ENCODE data around the gene PGM1. TPM values are rescaled to one million over a fixed set of nuclear protein-coding genes. Genes with fewer than 3 reads are reported as not detected.

The PGM1 gene
- total RNA-seq, 1 donor from 2014 or later, result 77.3 TPM

DNA sequence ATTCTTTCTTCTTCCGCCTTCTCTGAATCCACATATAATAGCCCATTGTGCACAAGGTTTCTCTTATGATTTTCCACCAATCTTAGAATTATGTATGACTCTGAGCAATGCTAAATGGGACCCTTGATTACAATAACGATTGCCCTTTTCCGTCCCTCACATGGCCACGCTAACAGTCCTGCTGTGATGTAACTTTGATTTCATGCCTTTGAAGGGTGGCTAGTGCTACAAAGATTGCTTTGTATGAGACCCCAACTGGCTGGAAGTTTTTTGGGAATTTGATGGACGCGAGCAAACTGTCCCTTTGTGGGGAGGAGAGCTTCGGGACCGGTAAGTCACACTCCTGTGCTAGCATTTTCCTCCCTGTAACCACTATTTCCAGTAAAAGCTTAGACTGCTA lies 45.3 kb downstream of the PGM1 start:
- DNase-seq (ENCODE audit: low read depth), result no peak
- TF ChIP-seq, protein P1, sequence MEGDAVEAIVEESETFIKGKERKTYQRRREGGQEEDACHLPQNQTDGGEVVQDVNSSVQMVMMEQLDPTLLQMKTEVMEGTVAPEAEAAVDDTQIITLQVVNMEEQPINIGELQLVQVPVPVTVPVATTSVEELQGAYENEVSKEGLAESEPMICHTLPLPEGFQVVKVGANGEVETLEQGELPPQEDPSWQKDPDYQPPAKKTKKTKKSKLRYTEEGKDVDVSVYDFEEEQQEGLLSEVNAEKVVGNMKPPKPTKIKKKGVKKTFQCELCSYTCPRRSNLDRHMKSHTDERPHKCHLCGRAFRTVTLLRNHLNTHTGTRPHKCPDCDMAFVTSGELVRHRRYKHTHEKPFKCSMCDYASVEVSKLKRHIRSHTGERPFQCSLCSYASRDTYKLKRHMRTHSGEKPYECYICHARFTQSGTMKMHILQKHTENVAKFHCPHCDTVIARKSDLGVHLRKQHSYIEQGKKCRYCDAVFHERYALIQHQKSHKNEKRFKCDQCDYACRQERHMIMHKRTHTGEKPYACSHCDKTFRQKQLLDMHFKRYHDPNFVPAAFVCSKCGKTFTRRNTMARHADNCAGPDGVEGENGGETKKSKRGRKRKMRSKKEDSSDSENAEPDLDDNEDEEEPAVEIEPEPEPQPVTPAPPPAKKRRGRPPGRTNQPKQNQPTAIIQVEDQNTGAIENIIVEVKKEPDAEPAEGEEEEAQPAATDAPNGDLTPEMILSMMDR (conservative IDR thresholded peaks at IDR 0.05; ENCODE audit: low read depth, low read length), result no peak
- no peak overlapping the region for H3K4me3 ChIP-seq (ENCODE audit: low read depth, low read length)

DNA sequence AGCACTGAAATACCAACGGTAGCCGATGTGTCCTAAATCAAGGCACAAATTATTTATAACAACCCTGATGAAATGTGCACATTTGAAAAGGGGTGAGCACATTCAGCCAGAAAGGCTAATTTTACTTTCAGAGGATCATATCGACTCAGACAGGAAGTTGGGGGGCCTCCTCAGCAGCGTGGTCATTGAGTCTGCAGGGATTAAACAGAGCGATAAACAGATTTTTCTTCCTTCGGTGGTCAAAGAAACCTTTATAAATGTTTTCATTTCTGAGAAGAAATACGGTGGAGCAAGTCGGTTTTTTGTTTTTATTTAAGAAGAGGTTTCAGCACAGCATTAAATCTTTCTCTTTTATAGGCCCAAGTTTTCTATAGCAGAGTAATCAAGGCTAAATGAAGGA lies 45.7 kb downstream of the PGM1 start:
- no peak for DNase-seq (ENCODE audit: low read depth)
- H3K4me3 ChIP-seq (ENCODE audit: low read depth, low read length), result no peak overlapping the region
- TF ChIP-seq, protein P1 (conservative IDR thresholded peaks at IDR 0.05; ENCODE audit: low read depth, low read length), result no peak

DNA sequence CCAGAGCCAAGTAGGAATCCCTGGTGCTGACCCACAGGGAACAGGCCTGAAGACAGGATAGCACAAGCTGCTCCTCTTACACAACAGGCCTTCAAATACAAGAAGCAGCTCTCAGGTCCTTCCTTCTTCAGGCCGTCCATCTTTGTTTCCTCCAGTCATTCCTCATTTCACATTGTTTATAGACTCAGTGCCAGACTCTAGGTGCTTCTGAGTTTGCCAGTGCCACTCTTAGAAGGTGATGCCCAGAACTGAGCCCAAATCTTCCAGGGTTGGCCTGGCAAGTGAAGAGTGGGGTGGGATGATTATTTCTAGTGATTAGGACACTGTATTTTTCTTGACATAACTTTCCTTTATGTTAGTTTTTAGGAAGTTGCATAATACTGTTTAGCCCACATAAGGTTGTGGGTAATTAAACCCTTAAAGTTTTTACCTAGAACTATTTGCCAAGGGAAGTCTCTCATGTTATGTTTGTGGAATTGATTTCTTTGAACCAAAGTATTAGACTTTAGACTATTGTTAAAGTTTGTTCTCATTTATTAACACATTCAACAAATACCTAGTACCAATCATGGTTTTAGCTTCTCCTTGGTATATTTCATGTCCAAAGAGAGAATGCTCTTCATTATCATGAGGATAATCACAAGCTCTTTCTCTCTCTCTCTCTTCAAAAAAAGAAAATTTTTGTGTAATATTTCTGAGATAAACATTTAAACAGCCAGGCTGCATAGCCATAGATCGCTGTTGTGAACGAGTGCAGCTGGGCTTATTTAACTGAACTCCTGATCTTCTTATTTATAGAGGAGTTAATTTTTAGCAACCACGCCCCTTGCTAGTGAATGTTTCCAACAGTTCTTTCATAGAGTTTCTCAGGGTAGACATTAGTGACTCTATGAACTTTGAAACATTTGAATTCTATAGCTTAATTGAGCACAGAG lies 47.7 kb downstream of the PGM1 start:
- TF ChIP-seq, protein P1 (conservative IDR thresholded peaks at IDR 0.05; ENCODE audit: low read depth, low read length), result no peak
- DNase-seq (ENCODE audit: low read depth), result no peak
- H3K4me3 ChIP-seq (ENCODE audit: low read depth, low read length), result no peak overlapping the region

DNA sequence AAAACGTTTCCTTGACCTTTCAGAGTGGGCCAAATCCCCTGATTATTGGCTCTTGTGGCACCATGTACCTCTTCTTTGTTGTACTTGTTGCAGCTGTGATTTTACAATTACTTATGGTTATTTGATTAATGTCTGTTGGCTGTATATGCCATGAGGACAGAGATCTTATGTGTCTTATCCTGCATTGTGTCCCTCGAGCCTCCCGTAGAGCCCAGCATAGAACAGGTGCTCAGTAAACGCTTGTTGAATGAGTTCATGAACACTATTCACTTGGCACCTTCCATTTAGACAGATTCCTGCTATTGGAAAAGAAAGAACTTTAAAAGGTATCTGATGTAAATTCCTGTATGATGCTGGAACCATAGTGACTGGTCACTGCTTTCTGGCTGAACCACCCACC lies 48.4 kb downstream of the PGM1 start:
- TF ChIP-seq, protein P1 (conservative IDR thresholded peaks at IDR 0.05; ENCODE audit: low read depth, low read length), result no peak
- no peak overlapping the region for H3K4me3 ChIP-seq (ENCODE audit: low read depth, low read length)
- no peak for DNase-seq (ENCODE audit: low read depth)

DNA sequence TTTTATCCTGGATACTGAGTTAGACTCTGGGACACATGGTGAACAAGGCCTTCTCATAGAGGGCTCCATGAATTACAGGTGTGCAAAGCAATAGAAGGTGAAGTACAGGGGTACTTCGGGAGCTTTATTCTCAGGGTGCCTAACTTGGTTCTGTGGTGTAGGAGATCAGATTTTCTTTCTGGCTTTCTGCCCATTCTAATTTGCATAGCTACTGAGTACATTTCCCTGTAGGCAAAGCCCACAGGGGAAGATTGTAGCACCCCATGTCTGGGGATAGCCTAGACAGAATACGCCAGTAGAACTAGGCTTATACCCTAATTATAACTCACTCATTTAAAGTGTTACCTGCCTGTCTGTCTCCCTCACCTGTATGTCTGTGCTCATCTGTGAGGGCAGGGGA lies 49.7 kb downstream of the PGM1 start:
- TF ChIP-seq, protein P1 (conservative IDR thresholded peaks at IDR 0.05; ENCODE audit: low read depth, low read length), result no peak
- H3K4me3 ChIP-seq (ENCODE audit: low read depth, low read length), result no peak overlapping the region
- DNase-seq (ENCODE audit: low read depth), result no peak

DNA sequence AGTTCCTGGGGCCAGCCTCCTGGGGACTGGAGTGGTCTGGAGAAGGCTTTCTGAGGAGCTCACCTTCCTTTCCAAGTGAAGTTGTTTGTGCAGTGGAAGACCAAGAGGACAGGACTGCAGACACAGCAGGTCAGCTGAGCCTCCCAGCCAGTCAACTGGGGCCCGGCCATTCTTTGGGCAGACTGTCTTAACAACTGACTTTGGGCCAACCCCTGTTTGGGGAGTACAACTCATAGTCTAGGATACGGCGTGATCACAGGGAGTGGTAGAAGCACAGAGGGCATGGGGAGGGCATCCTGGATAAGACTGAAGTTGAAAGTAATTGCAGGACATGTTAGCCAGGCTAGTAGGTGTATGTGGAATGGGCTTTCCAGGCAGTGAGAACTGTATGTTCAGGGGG lies 50.3 kb downstream of the PGM1 start:
- H3K4me3 ChIP-seq (ENCODE audit: low read depth, low read length), result no peak overlapping the region
- no peak for DNase-seq (ENCODE audit: low read depth)
- TF ChIP-seq, protein P1 (conservative IDR thresholded peaks at IDR 0.05; ENCODE audit: low read depth, low read length), result no peak

DNA sequence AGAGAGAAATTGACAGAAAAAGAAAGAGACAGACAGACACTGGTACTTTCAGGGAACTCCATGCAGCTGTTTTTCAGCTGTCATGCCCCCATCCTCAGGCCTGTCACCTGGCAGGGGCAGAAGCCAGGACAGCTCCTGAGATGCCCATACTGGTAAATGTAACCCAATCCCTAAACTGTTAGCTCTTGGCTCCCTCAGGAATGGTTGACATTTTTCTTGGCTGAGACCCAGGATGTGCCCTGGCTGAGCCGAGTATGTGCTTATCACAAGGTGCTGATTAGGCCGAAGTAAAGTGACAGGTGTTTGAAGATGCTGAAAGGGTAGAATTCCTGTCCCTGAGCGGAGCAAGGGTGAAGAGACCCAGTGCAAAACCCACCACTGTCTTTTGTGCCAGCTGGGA lies 50.7 kb downstream of the PGM1 start:
- H3K4me3 ChIP-seq (ENCODE audit: low read depth, low read length), result no peak overlapping the region
- TF ChIP-seq, protein P1 (conservative IDR thresholded peaks at IDR 0.05; ENCODE audit: low read depth, low read length), result no peak
- no peak for DNase-seq (ENCODE audit: low read depth)
